ENCODE data around the gene RPS19.

Gene RPS19

GRCh38 chr19:41849067-41849466 lies 11.0 kb upstream of the RPS19 start:
- no peak overlapping the region for H2BK12ac ChIP-seq (ENCODE audit: low read length in 2 of 2)
- no peaks in the 10 kb centered on the region for H3K36me3 ChIP-seq (ENCODE audit: control insufficient read depth in 1 of 2, insufficient read depth in 2 of 2, low read depth in 1 of 2, low read length in 2 of 2)
- no peak overlapping the region for H3K4ac ChIP-seq (ENCODE audit: low read depth in 1 of 2, low read length in 2 of 2)
- H3K4me3 ChIP-seq (ENCODE audit: insufficient read depth in 1 of 2, low read depth in 1 of 2, low read length in 2 of 2): no peak overlapping the region
- no peak overlapping the region for H3K14ac ChIP-seq (ENCODE audit: low read length in 2 of 2)
- DNase-seq: no peak
- H3K27ac ChIP-seq (ENCODE audit: low read length, poor library complexity, severe bottlenecking): no peak overlapping the region
- no peak overlapping the region for H3K9ac ChIP-seq (ENCODE audit: low read length)
- H2BK120ac ChIP-seq (ENCODE audit: low read depth, low read length): no peak overlapping the region
- H3K27me3 ChIP-seq (ENCODE audit: control insufficient read depth in 1 of 2, insufficient read depth in 1 of 2, low read length in 2 of 2): peaks cover 50 to 64% of the 10 kb centered on the region in 2 experiments
- no peak overlapping the region for H2BK5ac ChIP-seq (ENCODE audit: low read depth, low read length, poor library complexity, severe bottlenecking)
- H3K4me1 ChIP-seq (ENCODE audit: control insufficient read depth, insufficient read depth, low read depth, low read length): no peaks in the 10 kb centered on the region
- no peak overlapping the region for H3K23ac ChIP-seq (ENCODE audit: low read length in 2 of 2)
- H3K4me2 ChIP-seq (ENCODE audit: low read length, poor library complexity, severe bottlenecking): no peak overlapping the region
- WGBS: 56% methylated on average over 2 of the region's 2 CpGs
- H2AFZ ChIP-seq (ENCODE audit: low read depth, low read length): no peak overlapping the region
- H4K8ac ChIP-seq (ENCODE audit: low read length): no peak overlapping the region
- H2BK15ac ChIP-seq (ENCODE audit: low read depth, poor library complexity, severe bottlenecking): no peak overlapping the region
- no peaks in the 10 kb centered on the region for H3K9me3 ChIP-seq (ENCODE audit: control insufficient read depth, low read length)
- no peak overlapping the region for H4K91ac ChIP-seq (ENCODE audit: low read length)
- no peaks in the 10 kb centered on the region for H3K79me1 ChIP-seq (replicated peaks; ENCODE audit: low read length, poor library complexity, severe bottlenecking)
- H3K18ac ChIP-seq (ENCODE audit: low read depth in 1 of 2, low read length in 2 of 2): no peak overlapping the region
- H2AK5ac ChIP-seq (ENCODE audit: low read length, severe bottlenecking): no peak overlapping the region

GRCh38 chr19:41850381-41850780 lies 9.7 kb upstream of the RPS19 start:
- H3K9me3 ChIP-seq (ENCODE audit: control insufficient read depth, low read length): no peaks in the 10 kb centered on the region
- H4K91ac ChIP-seq (ENCODE audit: low read length): no peak overlapping the region
- no peaks in the 10 kb centered on the region for H3K4me1 ChIP-seq (ENCODE audit: control insufficient read depth, insufficient read depth, low read depth, low read length)
- H2BK12ac ChIP-seq (ENCODE audit: low read length in 2 of 2): no peak overlapping the region
- H3K36me3 ChIP-seq (ENCODE audit: control insufficient read depth in 1 of 2, insufficient read depth in 2 of 2, low read depth in 1 of 2, low read length in 2 of 2): no peaks in the 10 kb centered on the region
- H3K4ac ChIP-seq (ENCODE audit: low read depth in 1 of 2, low read length in 2 of 2): no peak overlapping the region
- no peak overlapping the region for H3K9ac ChIP-seq (ENCODE audit: low read length)
- H2AK5ac ChIP-seq (ENCODE audit: low read length, severe bottlenecking): no peak overlapping the region
- no peaks in the 10 kb centered on the region for H3K79me1 ChIP-seq (replicated peaks; ENCODE audit: low read length, poor library complexity, severe bottlenecking)
- H3K4me2 ChIP-seq (ENCODE audit: low read length, poor library complexity, severe bottlenecking): no peak overlapping the region
- no peak for DNase-seq
- no peak overlapping the region for H2BK120ac ChIP-seq (ENCODE audit: low read depth, low read length)
- no peak overlapping the region for H3K23ac ChIP-seq (ENCODE audit: low read length in 2 of 2)
- H3K14ac ChIP-seq (ENCODE audit: low read length in 2 of 2): no peak overlapping the region
- no peak overlapping the region for H3K27ac ChIP-seq (ENCODE audit: low read length, poor library complexity, severe bottlenecking)
- peaks cover 62 to 73% of the 10 kb centered on the region in 2 experiments for H3K27me3 ChIP-seq (ENCODE audit: control insufficient read depth in 1 of 2, insufficient read depth in 1 of 2, low read length in 2 of 2)
- H2BK5ac ChIP-seq (ENCODE audit: low read depth, low read length, poor library complexity, severe bottlenecking): no peak overlapping the region
- no peak overlapping the region for H3K4me3 ChIP-seq (ENCODE audit: insufficient read depth in 1 of 2, low read depth in 1 of 2, low read length in 2 of 2)
- no peak overlapping the region for H3K18ac ChIP-seq (ENCODE audit: low read depth in 1 of 2, low read length in 2 of 2)
- H2AFZ ChIP-seq (ENCODE audit: low read depth, low read length): no peak overlapping the region
- 53% methylated on average over 5 of the region's 5 CpGs for WGBS
- H2BK15ac ChIP-seq (ENCODE audit: low read depth, poor library complexity, severe bottlenecking): no peak overlapping the region
- no peak overlapping the region for H4K8ac ChIP-seq (ENCODE audit: low read length)

DNA sequence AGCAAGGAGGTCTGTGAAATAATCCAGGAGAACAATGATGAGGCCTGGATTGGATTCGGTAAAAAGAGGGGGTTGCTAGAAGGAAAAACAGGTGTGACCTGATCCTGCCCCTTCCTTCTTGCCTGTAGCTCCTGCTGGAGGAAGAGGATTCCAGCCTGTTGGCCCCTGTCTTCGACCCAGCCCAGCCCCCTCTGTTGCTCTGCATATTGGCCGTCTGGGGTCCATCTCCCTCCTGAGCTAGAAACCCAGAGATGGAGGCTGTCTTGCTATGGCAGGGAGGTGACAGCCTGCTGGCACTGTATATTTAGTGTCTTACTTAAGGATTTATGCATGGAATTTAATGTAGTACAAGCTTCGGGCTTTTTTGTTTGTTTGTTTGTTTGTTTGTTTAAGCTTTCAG lies 8.6 kb upstream of the RPS19 start:
- no peak overlapping the region for H3K4me3 ChIP-seq (ENCODE audit: insufficient read depth in 1 of 2, low read depth in 1 of 2, low read length in 2 of 2)
- no peak overlapping the region for H3K4me2 ChIP-seq (ENCODE audit: low read length, poor library complexity, severe bottlenecking)
- 44% methylated on average over 4 of the region's 4 CpGs for WGBS

GRCh38 chr19:41853344-41853743 lies 6.7 kb upstream of the RPS19 start:
- no peak overlapping the region for H2BK120ac ChIP-seq (ENCODE audit: low read depth, low read length)

More for the DNA sequence above, 8.6 kb upstream of the RPS19 start:
- Histone ChIP-seq H3K79me1 (replicated peaks; ENCODE audit: low read length, poor library complexity, severe bottlenecking) (no peaks in the 10 kb centered on the region), H2BK12ac (ENCODE audit: low read length in 2 of 2) (no peak overlapping the region), H3K4me1 (ENCODE audit: control insufficient read depth, insufficient read depth, low read depth, low read length) (no peaks in the 10 kb centered on the region), H2AK5ac (ENCODE audit: low read length, severe bottlenecking) (no peak overlapping the region), H3K14ac (ENCODE audit: low read length in 2 of 2) (no peak overlapping the region), H3K27ac (ENCODE audit: low read length, poor library complexity, severe bottlenecking) (no peak overlapping the region), H2BK5ac (ENCODE audit: low read depth, low read length, poor library complexity, severe bottlenecking) (no peak overlapping the region), H3K9ac (ENCODE audit: low read length) (no peak overlapping the region), H4K91ac (ENCODE audit: low read length) (no peak overlapping the region), H3K27me3 (ENCODE audit: control insufficient read depth in 1 of 2, insufficient read depth in 1 of 2, low read length in 2 of 2) (peaks cover 62 to 73% of the 10 kb centered on the region in 2 experiments), H2BK120ac (ENCODE audit: low read depth, low read length) (no peak overlapping the region), H2AFZ (ENCODE audit: low read depth, low read length) (no peak overlapping the region), H3K18ac (ENCODE audit: low read depth in 1 of 2, low read length in 2 of 2) (no peak overlapping the region), H3K9me3 (ENCODE audit: control insufficient read depth, low read length) (no peaks in the 10 kb centered on the region), H3K36me3 (ENCODE audit: control insufficient read depth in 1 of 2, insufficient read depth in 2 of 2, low read depth in 1 of 2, low read length in 2 of 2) (no peaks in the 10 kb centered on the region), H3K4ac (ENCODE audit: low read depth in 1 of 2, low read length in 2 of 2) (no peak overlapping the region), H4K8ac (ENCODE audit: low read length) (no peak overlapping the region), H2BK15ac (ENCODE audit: low read depth, poor library complexity, severe bottlenecking) (no peak overlapping the region), H3K23ac (ENCODE audit: low read length in 2 of 2) (no peak overlapping the region)
- DNase-seq: no peak

More at GRCh38 chr19:41853344-41853743, 6.7 kb upstream of the RPS19 start:
- no peak overlapping the region for H2AK5ac ChIP-seq (ENCODE audit: low read length, severe bottlenecking)
- H3K27ac ChIP-seq (ENCODE audit: low read length, poor library complexity, severe bottlenecking): no peak overlapping the region
- no peak overlapping the region for H4K8ac ChIP-seq (ENCODE audit: low read length)
- no peaks in the 10 kb centered on the region for H3K4me1 ChIP-seq (ENCODE audit: control insufficient read depth, insufficient read depth, low read depth, low read length)
- no peaks in the 10 kb centered on the region for H3K36me3 ChIP-seq (ENCODE audit: control insufficient read depth in 1 of 2, insufficient read depth in 2 of 2, low read depth in 1 of 2, low read length in 2 of 2)
- H3K23ac ChIP-seq (ENCODE audit: low read length in 2 of 2): no peak overlapping the region
- H3K4me3 ChIP-seq (ENCODE audit: insufficient read depth in 1 of 2, low read depth in 1 of 2, low read length in 2 of 2): no peak overlapping the region
- H3K18ac ChIP-seq (ENCODE audit: low read depth in 1 of 2, low read length in 2 of 2): no peak overlapping the region
- 83% methylated on average over 2 of the region's 2 CpGs for WGBS
- no peaks in the 10 kb centered on the region for H3K9me3 ChIP-seq (ENCODE audit: control insufficient read depth, low read length)
- H4K91ac ChIP-seq (ENCODE audit: low read length): no peak overlapping the region
- no peak overlapping the region for H2BK15ac ChIP-seq (ENCODE audit: low read depth, poor library complexity, severe bottlenecking)
- no peak overlapping the region for H2BK12ac ChIP-seq (ENCODE audit: low read length in 2 of 2)
- H2AFZ ChIP-seq (ENCODE audit: low read depth, low read length): no peak overlapping the region
- no peak overlapping the region for H3K4me2 ChIP-seq (ENCODE audit: low read length, poor library complexity, severe bottlenecking)
- DNase-seq: no peak
- H3K9ac ChIP-seq (ENCODE audit: low read length): no peak overlapping the region
- no peaks in the 10 kb centered on the region for H3K79me1 ChIP-seq (replicated peaks; ENCODE audit: low read length, poor library complexity, severe bottlenecking)
- no peak overlapping the region for H3K4ac ChIP-seq (ENCODE audit: low read depth in 1 of 2, low read length in 2 of 2)
- peaks cover 58 to 66% of the 10 kb centered on the region in 2 experiments for H3K27me3 ChIP-seq (ENCODE audit: control insufficient read depth in 1 of 2, insufficient read depth in 1 of 2, low read length in 2 of 2)
- no peak overlapping the region for H2BK5ac ChIP-seq (ENCODE audit: low read depth, low read length, poor library complexity, severe bottlenecking)
- H3K14ac ChIP-seq (ENCODE audit: low read length in 2 of 2): no peak overlapping the region

Data from mesenchymal stem cell (in vitro differentiated cells and primary cell).